D721Med (cell line): ENCODE results near the gene USP22.

Experiments used
- DNase-seq: peaks from one replicate; pipeline ENCODE4 v3.0.0; 2011; ENCODE audit warnings: low spot score; ENCODE audit not compliant: insufficient read length
- FAIRE-seq: peaks from 2 replicates; lab custom pipeline; 2011; peaks lifted over from hg19 to GRCh38; lab: Jason Lieb, UNC
- CTCF ChIP-seq: IDR thresholded peaks from 2 replicates; pipeline ENCODE4 v1.5.1; 2012; ENCODE audit warnings: mild to moderate bottlenecking, control low read depth; ENCODE audit not compliant: insufficient read depth; ENCODE audit errors: missing control alignments

The USP22 gene

GRCh38 chr17:21018894-21019293, 23.9 kb downstream of the USP22 start:
- DNase-seq (no peak), FAIRE-seq (no peak)
- no peak for TF ChIP-seq CTCF

GRCh38 chr17:21017861-21018260, 24.9 kb downstream of the USP22 start:
- TF ChIP-seq CTCF: no peak
- FAIRE-seq (no peak), DNase-seq (no peak)

- DNase-seq (no peak), FAIRE-seq (no peak)
- no peak for TF ChIP-seq CTCF
Observed at GRCh38 chr17:21017256-21017655, 25.6 kb downstream of the USP22 start.

- no peak for DNase-seq
Observed at GRCh38 chr17:21016826-21017225, 26.0 kb downstream of the USP22 start.

GRCh38 chr17:21015564-21015963, 27.2 kb downstream of the USP22 start:
- DNase-seq (no peak), FAIRE-seq (no peak)
- TF ChIP-seq CTCF: no peak

More at GRCh38 chr17:21016826-21017225, 26.0 kb downstream of the USP22 start:
- no peak for TF ChIP-seq CTCF
- FAIRE-seq: no peak

- DNase-seq (no peak), FAIRE-seq (no peak)
- TF ChIP-seq CTCF: no peak
Observed at GRCh38 chr17:21014498-21014897, 28.3 kb downstream of the USP22 start.

GRCh38 chr17:21013983-21014382, 28.8 kb downstream of the USP22 start:
- TF ChIP-seq CTCF: no peak
- DNase-seq (no peak), FAIRE-seq (no peak)
